ENCODE data around the gene WNT5A.

Gene WNT5A

GRCh38 chr3:55452886-55453285, 34.2 kb downstream of the WNT5A start:
- no peak for DNase-seq

DNA sequence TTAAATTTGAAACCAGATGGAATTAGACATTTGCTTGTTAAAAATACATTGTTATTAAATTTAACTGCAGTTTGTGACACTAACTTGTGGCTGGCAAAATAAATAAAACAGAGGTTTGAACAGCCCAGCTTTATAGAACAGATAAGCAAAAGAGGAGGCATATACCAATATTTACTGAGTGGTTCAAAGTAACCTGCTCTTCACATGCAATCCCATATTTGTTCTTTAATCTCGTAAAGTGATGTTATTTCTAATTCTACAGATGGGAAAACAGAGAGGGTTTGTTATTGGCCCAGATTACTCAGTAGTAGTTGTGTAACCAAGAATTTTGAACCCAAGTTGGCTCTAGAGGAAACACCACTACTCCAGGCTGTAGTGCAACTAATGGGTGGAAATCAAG, 37.6 kb downstream of the WNT5A start:
- no peak for DNase-seq

GRCh38 chr3:55446850-55447249, 40.3 kb downstream of the WNT5A start:
- DNase-seq = no peak

DNA sequence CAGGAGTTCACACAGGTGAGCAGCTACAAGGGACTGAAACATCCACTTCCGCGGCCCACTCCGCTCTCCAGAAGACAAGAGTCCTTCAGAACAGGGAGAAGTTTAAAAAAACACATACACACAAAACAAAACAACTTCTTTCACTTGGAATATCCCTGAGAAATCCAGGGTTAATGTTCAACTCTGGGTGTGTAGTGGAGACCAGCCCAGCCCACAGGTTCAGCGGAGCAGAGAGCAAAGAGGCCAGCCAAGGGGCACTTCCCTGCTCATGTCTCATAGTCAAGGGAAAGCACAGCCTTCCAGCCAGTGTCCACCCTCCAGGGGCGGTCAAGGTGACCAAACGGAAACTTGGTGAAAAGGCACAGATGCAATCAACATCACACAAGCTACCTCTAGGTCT, 41.6 kb downstream of the WNT5A start:
- no peak for DNase-seq

- DNase-seq = no peak
Observed at GRCh38 chr3:55443346-55443745, 43.8 kb downstream of the WNT5A start.

DNA sequence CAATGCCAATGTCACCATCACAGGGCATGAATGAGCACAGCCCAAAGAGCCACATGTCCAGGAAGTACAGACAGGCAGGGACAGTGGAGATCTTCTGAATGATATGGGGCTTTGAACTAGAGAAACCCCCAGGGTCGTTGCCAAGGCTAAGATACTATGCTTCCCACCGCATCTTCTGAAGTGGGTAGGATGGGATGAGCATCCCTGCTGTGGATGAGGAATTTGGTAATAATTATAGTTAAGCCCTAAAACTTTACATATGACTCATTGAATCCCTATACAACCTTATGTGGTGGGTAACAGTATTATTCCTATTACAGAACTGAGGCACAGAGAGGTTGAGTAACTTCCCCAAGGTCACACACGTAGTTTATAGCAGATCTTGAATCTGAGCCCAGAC, 44.2 kb downstream of the WNT5A start:
- DNase-seq = no peak

DNA sequence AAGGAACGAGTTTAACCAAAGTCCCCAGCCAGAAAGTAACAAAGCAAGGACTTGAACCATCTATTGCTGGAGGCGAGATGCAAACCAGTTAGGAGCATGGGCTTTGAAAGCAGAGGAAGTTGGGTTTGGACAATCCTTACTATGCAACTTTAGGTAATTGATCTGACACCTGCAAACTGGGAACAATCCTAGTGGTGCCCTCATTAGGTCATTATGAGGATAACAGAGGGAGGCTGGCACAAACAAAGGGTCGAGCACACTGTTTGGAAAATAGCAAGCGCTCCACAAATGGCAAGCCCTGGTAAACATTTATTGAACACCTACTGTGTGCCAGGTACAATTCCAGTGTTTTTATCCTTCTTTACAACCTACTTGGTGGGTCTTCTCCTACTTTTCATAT, 45.6 kb downstream of the WNT5A start:
- no peak for DNase-seq

DNA sequence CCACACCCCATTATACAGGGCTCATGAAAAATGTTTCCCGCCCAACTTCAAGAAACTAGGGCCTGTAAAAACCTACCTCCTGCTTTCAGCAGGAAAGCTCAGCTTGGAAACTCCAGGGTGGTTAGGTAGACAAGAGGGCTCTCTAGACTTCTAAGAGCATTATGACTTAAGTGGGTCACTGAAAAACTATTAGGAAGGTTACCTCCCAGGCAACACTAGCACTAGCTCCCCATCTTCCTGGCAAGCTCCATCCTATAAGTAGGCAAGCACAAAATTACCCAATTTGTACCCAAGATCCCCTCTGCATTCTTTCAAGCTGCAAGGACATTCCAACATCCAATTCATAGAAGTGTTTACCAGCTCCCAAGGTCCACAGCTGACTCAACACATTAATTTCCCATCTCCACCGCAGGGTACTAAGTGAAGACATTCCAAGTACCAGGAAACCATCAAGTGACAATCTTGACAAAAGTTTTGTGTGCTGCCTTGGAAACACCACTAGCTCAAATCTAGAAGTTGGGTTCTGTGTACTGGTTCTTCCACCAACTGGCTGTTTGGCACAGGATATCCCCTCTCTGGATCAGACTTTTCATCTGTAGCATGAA, 46.9 kb downstream of the WNT5A start:
- no peak for DNase-seq

DNA sequence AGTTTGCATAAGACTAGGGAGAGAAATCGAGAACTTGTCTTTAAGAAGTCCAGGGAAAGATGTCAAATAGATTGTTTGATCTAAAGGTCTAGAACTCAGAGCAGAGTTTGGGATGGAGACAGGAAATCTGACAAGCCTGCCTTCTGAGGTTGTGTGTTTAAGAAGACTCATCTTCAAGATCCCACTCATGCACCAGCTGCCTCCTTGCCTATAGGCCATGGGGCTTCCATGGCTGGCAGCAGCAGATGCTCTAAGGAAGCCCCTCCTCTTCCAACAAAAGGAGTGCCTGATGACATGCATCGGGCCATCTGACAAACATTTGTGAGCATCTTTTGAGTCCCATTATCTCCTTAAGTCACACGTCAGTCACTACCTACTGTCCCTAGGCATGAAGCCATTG, 47.4 kb downstream of the WNT5A start:
- DNase-seq = no peak

- no peak for DNase-seq
Observed at GRCh38 chr3:55436644-55437043, 50.5 kb downstream of the WNT5A start.

GRCh38 chr3:55435491-55435890, 51.6 kb downstream of the WNT5A start:
- no peak for DNase-seq

- DNase-seq = no peak
Observed at GRCh38 chr3:55434789-55435188, 52.3 kb downstream of the WNT5A start.

GRCh38 chr3:55431041-55431440, 56.1 kb downstream of the WNT5A start:
- no peak for DNase-seq

- DNase-seq = no peak
Observed at GRCh38 chr3:55427739-55428138, 59.4 kb downstream of the WNT5A start.

DNA sequence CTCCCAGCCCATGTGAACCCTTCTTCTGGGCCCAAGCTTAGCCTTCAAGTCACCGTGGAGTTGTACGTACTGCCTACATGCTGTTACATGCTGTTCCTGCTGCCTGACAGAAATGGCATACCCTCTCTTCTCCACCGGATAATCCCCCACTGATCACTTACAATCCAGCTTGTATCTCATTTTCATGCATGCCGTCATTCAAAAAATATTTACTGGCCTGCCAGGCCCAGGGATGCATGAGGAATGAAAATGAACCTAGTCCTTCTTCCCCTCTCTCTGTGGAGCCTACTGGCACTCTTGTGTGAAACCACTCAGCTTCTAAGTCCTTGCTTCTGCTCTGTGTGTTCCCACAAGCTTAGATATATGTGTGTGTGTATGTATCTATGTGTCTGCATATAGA, 60.6 kb downstream of the WNT5A start:
- DNase-seq = no peak

DNA sequence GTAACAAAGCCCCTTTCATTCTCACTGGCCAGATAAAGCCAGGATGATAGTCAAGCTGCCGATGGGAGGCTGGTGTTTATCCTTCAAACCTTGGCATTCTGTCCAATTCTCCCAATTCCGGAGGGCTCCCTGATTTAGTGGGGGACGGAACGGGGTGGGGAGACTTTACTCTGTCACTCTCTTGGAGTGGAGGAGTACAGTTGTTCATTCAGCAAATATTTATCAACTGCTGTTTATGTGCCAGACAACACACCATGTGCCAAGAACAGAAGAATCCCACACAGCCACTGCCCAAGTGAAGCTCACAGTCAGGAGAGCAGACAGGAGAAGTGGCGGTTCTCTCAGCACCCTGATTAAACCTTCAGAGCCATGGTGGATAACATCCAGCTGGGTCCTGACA, 63.3 kb downstream of the WNT5A start:
- DNase-seq = no peak

DNA sequence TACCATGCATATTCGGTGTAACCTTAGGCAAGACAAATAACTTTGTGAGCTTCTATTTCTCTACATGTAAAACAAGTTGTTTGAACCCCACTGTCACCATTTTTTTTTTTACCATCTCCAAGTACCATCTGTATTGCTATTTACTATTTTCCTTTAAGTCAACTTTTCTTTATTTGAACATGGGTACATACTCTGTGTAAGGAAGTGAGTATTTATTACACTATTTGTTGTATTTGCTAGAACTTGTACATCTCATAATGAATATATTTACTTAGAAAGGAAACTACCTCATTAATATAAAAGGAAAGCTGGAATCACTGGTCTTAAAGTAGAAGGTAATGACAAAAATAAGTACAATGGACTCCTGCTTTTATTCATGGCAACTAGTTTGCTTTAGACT, 69.9 kb downstream of the WNT5A start:
- no peak for DNase-seq

DNA sequence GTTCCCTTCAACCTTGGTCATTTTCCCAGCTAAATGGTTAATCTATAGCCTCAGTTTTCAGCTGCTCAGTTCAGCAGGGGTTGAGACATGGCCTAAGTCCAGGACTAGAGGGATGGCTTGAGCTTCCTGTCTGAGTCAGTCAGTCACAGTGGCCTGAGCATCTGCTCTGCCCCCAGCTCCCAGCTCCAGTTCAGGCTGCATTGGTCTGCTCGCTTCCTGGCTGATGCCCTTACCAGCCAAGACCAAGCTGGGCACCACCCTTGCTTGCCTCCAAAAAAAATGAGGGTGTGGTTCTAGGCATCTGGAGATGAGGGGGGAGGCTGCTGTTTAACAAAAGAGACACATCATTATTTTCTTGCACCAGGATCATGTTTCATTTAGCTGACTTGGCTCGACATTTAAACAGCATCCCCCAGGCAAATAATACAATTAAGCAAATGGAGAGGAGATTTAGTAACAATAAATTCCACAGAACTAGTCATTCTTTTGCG, 70.7 kb downstream of the WNT5A start:
- DNase-seq = no peak
